DMS53 (cell line): ENCODE data around the gene SAMD14.

Experiments
- DNase-seq: peaks from one replicate; lab custom pipeline; 2025; lab: John Stamatoyannopoulos, UW

SAMD14 gene

DNA sequence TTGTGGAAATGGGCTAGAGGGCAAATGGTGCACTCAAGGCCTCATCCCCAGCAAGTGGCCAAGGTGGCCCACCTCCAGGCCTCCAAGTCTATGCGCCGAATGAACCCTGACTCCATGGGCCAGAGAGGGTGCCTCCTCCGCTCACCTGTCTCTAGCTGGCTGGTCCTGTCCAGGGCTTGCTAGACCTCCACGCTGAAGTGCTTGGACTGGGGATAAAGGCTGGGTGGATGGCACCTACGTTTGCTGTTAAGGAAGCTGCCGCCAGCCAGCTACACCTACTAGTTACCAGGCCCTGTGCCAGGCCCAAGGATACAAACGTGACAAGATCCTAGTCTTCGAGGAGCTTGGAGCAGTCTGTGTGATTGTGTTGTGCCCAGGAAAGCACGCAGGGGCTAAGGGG is 35.1 kb upstream of the SAMD14 start:
- DNase-seq, result no peak

DNA sequence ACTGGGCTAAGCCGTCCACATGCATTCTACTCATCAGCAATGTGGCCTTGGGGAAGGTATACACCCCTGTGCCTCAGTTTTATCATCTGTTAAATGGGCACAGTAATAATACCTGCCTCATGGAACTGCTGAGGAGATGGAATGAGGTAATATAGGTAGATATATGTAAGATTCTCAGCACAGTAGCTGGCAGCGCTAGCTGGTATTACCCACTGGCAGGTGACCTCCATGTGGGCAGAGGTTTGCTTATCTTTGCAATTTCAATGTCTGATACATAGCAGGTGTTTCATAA is 34.7 kb upstream of the SAMD14 start:
- no peak for DNase-seq

DNA sequence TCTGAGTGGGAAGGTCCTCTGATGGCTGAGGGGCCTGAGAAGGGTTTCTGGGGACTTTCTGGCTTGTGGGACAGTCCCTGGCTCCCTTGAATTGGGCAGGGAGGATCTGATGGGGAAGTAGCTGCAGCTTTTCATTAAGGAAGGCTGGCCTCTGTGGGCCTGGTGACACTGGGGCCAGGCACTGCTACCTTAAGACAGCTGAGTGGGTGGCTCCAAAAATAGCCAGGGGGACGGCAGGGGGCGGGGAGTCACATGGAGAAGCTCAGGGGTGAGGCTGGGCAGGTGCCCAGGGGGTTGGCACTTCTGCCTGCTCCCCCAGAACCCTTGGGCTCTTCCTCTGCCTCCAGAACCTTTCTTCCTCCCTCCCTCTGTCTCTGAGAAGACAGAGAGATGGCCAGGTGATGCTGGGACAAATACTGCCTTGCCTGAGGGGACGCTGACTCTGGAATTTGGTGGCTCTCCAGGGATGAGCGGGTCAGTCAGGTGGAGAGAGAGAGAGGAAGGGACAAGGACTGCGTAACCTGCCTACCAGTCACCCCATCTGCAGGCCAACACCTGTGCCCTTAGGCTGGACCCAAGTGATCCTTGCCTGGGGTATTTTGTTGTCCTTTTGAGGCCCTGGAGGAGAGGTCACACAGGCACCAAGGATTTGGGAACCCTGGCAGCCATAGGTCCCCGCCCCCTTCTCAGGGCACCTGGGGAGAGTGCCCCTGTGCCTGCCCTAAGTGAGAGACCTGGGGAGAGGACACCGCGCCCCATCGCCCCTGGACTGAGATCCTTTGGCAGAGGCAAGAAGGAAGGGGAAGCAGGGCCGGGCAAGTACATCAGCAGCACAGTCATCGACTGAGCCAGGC is 34.1 kb upstream of the SAMD14 start:
- DNase-seq, result no peak

DNA sequence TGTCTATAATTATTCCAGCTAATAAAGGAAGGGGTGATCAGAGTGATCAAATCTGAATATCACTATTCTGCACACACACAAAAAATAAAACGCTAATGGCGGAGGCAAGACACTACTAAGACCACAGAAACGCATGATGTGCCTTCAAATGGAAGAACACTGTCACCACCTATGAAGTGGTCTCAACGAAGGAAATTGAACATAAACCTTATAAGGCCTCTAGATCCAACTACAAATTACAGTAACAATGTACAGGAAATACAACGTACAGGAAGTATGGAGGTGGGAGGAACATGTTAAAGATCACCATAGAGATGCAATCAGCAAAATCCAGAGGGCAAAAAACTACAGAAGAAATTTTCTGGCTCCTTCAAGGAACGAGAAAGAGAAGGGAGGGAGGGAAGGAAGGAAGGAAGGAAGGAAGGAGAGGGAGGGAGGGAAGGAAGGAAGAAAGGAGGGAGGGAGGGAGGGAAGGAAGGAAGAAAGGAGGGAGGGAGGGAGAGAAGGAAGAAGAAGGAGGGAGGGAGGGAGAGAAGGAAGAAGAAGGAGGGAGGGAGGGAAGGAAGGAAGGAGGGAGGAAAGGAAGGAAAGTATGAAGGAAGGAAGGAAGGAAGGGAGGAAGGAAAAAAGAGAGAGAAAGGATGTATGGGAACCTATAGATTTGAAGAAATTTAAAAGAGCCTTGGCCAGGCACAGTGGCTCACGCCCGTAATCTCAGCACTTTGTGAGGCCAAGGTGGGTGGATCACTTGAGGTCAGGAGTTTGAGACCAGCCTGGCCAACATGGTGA is 32.7 kb upstream of the SAMD14 start:
- no peak for DNase-seq

DNA sequence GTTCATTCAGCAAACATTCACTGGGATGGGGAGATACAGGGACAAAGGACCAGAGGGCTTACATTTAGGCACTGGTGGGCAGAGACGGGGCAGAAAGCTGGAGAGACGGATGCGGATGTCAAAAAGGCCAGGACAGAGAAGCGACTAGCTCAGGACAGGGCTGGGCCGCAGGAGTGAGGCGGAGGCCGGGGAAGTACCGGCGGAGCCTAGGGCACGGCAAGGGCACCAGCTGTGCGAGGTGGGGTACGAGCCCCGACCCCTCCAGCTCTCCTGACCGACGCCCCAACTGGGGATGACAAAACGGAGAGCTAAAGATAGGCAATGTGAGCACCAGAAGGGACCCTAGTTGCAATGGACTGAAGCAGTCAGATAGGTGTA is 31.9 kb upstream of the SAMD14 start:
- no peak for DNase-seq

DNA sequence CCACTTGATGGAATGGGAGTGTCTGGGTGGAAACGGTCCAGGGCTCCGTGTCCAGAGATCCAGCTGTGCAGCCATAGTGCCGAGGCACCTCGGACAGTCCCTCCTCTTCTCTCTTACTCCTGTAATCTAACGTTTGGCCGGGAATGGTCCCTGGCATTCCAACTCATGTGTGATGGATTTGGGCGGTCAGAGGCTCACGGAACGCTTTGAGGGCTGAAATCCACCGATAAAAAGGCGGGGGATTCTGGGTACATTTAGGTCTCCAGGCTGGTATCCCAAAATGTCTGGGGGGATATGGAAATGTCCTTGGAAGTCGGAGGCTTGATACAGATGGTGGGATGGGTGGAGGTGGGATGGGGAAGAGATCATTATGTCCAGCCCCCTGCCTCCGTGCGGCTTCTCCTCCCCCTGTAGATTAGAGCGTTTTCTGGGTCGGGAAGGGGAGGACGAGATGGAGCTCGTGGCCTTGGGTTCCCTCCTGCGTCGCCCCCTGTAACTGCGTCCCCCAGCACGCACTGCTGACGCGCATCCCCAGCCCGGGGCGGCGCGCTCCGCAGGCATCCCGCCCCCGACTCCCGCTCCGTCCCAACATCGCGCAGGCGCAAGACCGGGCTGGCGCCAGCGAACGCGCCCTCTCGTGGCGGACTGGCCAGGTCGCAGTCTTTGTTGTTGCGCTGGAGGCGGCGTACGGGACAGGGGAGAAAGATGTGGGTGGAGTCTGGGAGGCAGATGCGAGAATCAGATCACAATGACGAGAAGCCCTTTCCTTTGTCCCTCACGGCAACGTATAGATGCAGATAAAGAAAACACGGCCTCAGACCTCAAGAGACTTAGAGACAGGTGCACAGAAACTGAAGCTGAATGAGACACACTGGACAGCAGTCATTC is 31.3 kb upstream of the SAMD14 start:
- peak; percentile 96 for DNase-seq

DNA sequence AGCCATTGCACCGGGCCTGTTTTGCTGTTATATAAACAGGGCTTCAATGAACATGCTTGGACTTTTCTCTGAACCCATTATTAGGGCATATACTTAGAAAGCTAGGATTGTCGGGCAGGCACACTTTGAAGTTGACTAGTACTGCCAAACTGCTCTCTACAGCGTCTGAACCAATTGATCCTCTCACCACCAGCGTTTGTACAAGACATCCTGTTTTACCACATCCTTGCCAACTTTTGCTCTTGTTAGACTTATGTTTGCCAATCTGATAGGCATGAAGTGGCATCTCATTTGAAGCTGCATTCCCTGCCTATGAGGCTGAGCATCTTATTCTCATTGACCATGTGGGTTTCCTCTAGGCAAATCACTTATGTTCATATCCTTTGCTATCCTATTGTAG is 27.9 kb upstream of the SAMD14 start:
- no peak for DNase-seq

DNA sequence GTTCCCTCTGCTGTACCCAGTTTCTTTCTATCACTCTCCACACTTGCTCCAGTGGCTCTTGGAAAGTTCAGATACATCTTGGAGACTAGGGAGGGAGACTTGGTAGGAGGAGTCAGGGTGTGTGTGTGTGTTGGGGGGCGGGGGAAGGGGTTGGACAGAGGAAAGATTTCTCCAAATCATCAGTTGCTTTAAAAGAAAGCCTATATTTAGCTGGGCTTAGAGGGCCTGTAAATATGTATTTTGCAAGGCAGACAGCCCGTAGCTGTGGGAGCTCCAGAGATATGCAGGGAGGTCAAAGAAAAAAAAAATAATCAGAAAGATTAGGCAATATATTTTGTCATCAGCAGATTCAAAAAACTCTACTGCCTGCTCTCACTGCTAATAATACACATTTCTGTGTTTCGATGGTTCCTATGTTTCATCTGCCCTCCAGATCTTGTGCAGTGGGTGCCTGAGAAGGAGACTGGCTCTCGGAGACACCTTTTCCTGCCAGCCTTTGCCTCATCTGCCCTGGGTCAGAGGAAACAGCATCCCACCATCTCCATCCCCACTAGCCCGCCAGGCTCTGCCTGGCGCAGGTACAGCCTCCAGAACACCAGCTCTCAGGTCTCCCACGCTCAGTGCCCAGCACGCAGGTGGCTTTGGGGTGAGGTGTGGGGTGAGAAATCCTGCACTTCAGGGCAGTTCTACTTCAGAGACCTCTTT is 25.3 kb upstream of the SAMD14 start:
- DNase-seq, result no peak

DNA sequence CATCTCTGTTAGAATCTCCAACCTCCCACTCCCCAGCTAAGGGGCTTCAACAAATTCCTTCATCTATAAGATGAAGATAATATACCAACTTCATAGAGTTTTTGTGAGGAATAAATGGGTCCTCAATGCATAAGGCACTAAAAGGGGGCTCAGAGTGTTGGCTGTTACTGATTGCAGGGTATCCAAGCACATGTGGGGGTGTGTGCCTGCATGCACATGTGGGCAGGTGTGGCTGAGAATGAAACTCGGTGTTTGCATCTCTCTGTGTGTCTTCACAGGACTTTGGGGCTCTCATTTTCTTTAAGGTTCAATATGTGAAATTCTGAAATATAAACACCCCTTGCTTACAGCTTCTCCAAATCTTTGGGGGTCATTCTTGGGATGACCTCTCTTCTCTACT is 24.6 kb upstream of the SAMD14 start:
- DNase-seq, result no peak

DNA sequence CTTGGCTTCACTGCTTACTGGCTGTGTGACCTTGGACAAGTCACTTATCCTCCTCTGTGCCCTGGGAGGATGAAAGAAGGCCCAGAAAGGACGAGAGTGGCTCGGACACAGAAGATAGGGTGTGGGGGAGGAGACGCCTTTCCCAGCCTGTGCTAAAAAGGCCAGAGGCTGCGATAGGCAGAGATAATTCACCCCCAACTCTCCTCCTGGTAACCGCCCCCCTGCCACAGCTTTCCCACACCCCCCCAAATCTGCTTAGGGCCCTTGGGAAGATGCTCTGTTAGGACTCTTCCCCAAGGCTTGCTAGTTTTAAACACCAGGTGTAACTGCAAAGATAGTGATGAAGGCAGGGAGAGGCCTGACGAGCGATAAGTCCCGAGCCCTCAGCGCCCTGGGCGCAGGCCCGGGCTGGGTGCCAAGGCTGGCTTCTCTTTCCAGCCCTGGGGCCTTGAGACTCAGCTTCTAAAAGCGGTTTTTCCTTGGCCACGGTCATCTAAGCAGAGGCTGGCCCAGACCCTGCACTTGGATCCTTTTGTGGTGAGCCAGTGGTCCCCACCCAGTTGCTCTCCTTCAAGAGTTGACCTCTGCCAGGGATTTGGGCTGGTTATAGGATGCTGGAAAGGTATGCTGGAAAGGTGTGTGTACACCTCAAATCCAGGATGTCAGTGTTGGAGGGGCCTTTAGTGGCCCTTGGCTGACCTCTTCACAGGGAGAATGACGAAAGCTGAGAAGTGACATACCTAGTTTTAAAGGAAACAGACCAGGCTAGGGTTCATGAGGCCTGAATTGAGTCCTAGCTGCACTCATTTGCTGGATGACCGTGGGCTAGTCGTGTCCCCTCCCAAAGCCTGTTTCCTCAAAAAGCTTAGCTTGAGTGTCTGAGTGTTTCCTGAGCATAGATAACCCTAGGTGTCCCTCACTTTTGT is 24.0 kb upstream of the SAMD14 start:
- DNase-seq, result no peak

DNA sequence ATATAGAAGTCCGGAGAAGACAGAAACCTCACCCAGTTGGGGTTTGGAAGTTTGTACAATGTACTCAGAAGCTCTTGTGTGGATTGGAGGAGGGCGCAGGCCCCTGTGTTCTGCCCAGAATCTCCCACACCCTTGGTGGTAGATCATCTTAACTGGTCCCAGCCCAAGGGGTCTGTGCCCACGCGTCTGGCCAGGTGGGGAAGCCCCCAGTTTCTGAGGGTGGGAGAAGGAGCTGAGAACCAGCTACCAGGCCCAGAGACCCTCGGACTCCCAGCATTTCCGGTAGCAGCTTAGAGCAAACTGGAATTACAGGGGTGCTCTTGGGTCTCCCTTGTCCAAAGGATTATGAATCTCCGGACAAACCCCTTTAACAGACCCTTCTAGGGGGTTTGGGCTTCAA is 22.8 kb upstream of the SAMD14 start:
- DNase-seq, result no peak

DNA sequence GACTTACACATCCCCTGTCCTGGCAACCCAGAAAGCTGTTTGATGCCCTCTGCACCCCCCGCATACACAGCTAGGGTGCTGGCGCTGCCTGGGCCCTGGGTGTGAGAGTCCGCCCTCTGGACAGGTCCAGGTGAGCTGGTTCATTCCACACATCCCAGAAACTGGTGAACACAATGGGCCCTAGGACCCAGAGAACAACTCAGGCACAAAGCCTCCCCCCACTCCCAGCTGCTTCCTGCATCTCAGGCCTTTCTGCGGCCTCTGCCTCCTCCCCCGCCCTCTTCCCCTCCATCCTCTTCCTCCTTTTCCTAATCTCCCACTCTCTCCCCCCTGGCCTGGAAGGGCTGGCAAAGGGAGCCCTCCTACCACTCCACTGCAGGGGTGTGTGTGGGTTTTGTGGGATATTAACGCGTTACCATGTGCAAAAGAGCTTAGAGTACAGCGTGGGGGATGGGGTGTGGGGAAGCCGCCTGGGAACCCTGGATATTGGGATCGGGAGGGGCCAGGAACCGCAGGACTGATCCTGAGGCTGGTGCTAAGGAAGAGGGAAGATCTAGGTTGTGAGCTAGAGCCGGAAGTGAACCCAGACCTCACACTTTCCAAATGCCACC is 22.1 kb upstream of the SAMD14 start:
- peak; percentile 96 for DNase-seq

DNA sequence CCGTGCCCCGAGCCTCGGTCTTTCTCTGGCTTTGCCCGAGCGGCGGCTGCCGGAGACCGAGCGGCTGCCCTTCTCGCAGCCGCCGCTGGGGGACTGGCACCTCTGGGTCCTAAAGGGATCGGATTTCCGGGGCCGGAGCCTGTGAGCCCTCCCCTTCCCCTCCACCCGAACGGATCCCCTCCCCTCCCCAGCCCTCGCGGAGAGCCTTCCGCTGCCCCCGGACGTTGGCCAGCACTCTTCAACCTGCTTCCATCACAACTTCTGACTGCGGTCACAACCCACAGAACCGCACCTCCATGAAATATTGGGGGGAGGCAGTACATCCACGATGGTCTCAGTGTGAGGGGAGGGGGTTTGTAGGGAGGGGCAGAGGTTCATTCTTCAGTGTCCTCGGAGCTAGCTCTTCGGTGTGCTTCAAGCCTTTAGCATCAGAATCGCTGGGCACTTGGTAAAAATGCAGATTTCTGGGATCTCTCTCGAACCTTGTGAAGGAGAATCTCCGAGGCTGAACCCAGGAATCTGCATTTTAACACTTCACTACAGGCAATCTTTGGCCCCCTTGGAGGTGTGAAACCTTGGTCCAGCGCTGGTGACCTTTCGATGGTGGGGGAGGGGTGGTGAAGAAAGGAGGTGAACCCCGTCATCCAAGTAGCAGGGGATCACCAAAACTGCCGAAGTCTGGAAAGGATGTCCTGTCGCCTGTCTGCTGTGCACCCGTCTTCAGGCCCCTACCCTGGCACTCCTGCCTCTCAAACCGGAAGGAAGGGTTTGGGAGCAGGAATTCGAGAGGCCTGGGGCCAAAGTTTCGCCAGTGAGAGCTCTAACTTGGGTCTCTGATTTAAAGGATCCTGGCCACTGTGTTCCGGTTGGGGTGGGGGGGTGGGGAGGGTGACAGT is 21.3 kb upstream of the SAMD14 start:
- DNase-seq, result peak; percentile 98

DNA sequence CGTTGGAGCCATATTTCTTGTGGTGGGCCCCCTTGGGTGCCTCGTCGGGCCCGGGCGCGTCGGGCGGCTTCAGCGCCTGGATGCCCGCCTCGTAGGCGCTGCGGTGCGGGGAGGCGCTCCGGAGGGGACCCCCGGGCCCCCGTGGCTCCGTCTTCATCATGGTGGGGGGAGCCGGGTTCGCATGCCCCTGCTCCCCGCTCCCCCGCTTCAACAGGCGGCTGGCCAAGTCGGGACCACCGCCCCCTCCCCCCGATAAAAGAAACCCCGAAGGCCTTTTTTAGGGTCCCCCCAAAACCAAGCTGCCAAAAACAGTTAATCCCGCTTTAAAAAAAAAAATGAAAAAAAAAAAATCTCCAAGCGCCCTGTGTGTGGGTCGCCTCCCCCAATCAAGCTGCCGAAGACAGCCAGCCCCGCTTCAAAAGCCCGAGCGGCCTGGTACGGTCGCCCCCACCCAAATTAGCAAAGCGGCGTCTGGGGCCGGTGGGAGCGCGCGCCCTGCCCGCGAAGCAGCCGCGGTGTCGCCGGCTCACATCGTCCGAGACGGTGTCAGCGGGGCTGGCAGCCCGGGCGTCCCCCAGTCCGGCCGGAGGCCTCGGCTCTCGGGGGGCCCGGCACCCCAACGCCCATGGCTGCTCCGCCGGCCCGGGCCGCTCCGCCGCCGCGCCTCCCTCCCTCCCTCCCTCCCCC is 20.5 kb upstream of the SAMD14 start, which contains the start of gene PPP1R9B:
TSS of gene PPP1R9B (minus strand) at position 324 of the 687 bp plus-strand sequence. CDS start at position 160, 164 bp downstream.
- no peak for DNase-seq

DNA sequence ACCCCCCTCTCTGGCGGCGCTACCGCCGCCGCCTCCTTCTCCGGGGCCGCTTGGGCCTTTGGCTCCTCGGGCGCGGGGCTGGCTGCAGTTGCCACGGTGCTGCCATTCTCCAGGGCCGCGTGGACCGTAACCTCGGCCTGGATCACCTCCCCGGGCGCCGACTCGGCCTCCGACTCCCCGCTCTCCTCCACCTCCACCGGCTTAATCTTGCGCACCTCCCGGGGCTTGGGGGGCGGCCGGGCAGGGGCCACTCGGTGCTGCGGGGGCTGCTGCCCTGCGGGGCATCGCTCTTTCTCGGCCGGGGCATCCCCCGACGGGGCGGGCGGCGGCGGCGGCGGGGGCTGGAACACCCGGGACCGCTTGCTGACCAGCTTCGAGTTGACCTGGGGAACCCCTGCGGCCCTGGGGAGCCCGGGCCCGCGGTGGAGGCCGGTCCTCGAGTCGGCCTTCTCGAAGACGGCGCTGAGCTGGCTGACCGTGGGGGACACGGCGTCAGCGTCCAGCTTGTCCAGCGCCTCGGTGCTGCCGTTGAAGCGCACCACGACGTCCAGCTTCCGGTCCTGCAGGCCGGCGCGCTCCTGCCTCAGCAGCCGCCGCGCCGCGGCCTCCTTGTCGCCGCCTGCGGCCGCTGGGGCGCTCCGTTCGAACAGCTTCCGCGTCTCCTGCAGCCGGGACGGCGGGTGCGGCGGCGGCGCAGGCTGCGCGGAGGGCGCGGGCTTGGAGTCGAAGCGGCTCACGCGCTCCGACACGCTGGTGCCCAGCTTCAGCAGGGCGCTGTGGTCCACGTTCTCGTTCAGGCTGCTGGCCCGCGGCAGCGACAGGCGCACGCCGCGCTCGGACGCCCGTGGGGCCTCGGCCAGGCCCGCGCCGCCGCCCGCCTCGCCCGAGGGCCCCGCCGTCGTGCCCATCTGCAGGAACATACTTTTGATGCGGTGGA is 19.7 kb upstream of the SAMD14 start:
- DNase-seq, result peak; percentile 94

DNA sequence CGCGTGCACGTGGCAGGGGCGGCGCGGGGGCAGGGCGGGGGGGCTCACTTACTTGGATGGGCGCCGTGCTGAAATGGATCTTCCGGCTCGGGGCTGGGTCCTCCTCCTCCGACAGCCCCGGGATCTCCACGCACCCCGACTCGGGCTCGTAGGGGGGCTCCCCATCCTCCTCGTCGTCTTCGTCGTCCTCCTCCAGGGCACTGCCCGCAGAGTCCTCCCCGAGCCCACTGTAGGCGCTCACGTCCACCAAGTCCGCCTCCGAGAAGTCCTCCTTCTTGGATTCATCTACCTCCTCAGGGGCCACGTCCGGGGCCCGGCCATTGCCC is 19.1 kb upstream of the SAMD14 start:
- DNase-seq, result no peak

DNA sequence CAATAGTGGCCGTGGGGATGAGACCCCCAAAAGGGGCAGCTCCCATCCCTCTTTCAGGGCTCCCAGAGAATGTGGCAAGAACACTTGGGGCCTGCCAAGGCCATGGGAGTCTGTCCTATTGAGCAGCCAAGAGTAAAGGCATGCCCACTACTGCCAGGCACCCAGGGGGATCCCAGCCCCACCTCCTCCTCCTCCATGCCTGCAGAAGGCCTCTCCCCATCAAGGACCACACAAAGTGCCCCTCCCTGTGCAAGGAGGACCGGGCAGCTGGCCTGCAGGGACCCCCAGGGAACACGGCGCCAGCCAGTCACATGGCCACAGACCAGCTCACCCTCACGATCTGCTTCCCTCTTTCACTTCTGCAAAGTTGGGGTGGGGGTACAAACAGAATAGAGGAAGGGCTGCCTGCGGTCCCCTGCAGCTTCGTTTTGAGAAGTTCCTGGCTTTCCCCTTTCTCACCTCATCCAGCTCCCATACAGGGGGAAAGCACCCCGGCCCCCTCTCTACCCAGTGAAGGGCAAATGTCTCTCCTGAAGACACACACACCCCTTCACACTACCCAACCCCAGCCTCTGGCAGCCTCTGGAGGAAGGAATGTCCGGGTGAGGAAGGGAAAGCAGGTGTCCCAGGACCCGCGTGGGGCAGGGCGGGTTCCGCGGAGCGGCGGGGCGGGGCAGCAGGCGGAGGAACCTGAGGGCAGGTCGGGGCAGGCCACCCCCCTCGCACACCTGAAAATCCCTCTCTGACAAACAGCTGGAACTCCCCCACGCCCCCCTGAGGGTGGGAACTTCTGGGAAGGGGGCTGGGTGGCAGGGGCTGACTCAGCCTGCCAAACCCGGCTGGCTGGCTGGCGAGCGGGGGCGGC is 18.5 kb upstream of the SAMD14 start:
- peak; percentile 64 for DNase-seq
